GM18873 (cell line): ENCODE measurements around the gene MUC5B.
"Not testable (repeated sequence)": the region's sequence is repeated elsewhere in the genome, so short reads cannot be mapped to it uniquely, and the experiment has no call there.

ENCODE experiments used
- ATAC-seq: cut with Tn5 transposase; IDR thresholded peaks from one replicate; pipeline ENCODE4 v1.9.1; 2021; ENCODE audit warnings: mild to moderate bottlenecking, moderate library complexity, moderate number of reproducible peaks; ENCODE audit not compliant: unreplicated experiment, low FRiP score

MUC5B gene

DNA sequence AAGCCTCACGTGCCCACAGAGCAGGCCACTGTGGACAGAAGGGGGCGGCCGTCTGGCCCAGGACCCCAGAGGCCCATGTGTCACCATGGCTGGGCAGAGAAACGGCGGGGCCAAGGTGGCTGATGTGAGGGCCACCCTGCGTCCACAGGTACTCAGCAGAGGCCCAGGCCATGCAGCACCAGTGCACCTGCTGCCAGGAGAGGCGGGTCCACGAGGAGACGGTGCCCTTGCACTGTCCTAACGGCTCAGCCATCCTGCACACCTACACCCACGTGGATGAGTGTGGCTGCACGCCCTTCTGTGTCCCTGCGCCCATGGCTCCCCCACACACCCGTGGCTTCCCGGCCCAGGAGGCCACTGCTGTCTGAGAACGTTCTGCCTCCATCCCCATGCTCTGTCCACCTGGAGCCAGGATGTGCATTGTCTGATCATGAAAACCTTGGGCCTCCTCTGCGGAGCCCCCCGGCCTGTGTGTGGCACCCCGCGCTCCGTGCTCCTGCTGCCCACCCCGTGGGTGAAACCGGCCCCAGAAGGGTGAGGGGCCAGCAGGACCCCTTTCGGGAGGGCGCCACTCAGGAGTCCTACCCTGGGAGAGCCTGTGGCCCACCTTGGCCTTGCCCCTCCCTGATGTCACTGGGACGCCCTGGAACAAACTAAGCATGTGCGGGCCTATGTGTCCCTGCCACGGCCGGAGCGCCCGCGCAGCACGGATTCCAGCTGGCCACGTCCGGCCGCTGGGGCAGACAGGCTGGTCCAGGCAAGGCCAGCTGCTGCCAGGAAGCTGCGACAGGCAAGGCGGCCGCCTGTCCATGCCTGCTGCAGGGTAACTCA, 38.6 kb downstream of the MUC5B start:
- ATAC-seq = no peak

DNA sequence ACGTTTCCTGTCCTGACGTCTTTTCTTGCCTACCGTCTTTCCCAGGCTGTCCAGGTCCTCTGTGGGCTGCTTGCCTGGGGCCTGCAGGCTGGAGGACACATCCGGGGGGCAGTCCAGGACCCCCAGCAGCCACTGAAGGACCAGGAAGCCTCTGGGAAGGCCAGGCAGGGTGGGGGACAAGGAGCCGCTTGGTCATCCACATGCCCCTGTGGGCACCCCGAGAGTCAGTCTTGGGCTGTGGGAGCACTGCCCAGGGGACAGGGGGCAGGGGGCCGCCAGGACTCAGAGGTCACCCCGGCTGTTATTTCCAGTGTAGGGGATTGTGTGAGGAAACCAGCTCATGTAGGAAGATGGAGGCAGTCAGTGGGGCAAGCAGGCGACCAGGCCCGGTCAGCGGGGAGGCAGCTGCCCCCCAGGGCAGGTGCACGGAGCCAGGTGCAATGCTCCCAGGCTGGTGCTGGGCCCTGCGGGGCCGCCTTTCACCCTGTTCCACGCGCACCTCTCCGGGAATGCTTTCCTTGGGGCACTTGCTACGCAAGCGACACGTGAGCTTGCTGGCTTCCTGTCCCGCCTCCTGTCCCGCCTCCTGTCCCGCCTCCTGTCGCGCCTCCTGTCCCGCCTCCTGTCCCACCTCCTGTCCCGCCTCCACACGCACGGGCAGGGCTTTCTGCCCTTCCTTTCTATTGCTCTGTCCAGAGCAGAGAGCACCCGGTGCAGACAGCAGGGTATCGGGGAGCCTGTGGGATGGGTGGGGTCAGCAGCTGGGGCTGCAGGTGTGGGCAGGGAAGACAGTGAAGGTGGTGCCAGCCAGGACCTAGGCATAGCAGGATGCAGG, 39.5 kb downstream of the MUC5B start:
- ATAC-seq = no peak

DNA sequence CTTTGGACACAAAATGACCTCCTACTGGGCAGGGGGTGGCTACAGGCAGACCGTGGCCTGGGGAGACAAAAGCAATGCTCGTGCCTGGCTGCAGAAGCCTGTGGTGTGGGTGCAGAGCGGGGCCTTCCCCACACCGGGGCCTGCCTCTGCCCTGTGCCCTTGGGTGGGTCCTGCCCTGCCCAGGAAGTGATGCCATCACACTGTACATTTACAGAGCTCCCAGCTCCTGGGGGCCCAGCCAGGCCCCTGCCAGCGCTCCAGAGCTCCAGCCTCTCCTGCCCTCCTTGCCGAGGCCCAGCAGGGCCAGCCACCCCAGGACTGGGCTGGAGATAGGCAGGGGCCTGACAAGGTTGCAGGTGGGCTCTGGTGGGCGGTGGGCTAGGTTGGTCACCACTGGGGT, 40.1 kb downstream of the MUC5B start:
- ATAC-seq = no peak

DNA sequence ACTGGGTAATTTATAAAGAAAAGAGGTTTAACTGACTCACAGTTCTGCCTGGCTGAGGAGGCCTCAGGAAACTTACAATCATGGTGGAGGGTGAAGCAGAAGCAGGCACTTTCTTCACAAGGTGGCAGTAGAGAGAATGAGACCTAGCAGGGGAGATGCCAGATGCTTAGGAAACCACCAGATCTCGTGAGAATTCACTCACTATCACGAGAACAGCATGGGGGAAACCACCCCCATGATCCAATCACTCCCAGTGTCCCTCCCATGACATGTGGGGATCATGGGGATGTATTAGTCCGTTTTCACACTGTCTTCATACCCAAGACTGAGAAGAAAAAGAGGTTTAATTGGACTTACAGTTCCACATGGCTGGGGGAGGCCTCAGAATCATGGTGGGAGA, 41.6 kb downstream of the MUC5B start:
- ATAC-seq = not testable (repeated sequence)

DNA sequence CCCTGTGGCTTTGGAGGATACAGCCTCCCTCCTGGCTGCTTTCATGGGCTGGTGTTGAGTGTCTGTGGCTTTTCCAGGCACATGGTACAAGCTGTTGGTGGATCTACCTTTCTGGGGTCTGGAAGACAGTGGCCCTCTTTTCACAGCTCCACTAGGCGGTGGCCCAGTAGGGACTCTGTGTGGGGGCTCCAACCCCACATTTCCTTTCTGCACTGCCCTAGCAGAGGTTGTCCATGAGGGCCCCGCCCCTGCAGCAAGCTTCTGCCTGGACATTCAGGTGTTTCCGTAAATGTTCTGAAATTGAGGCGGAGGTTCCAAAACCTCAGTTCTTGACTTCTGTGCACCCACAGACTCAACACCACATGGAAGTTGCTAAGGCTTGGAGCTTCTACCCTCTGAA, 42.6 kb downstream of the MUC5B start:
- not testable (repeated sequence) for ATAC-seq

DNA sequence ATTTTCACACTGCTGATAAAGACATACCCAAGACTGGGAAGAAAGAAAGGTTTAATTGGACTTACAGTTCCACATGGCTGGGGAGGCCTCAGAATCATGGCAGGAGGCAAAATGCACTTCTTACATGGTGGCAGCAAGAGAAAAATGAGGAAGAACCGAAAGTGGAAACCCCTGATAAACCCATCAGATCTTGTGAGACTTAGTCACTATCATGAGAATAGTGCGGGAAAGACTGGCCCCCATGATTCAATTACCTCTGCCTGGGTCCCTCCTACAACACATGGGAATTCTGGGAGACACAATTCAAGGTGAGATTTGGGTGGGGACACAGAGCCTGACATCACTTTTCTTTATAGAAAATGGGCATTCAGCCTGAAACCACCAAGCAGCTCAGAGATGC, 44.1 kb downstream of the MUC5B start:
- ATAC-seq = not testable (repeated sequence)

DNA sequence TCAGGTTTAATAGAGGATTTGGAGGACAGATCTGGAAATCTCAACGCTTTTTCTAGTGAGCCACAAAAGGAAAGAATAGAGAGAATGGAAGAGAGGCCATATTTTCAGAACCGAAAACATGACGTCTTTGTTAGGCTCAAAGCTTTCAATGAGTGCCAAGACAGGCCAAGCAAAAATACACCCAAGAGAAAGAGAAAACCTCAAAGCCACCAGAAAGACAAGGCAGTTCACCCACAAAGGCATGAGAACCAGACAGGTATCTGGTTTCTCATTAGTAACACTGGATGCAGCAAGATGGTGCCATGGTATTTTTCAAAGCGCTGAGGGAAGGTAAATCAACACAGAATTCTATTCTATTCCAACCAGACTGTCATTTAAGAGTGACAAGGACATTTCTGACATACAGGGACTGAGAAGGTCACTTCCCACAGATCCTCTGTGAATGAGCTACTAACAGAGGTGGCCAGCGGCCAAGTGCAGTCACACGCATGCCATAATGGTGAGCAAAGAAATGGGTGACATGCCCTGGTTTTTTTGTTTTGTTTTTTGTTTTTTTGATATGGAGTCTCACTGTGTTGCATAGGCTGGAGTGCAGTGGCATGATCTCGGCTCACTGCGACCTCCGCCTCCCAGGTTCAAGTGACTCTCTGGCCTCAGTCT, 44.7 kb downstream of the MUC5B start:
- ATAC-seq = no peak

DNA sequence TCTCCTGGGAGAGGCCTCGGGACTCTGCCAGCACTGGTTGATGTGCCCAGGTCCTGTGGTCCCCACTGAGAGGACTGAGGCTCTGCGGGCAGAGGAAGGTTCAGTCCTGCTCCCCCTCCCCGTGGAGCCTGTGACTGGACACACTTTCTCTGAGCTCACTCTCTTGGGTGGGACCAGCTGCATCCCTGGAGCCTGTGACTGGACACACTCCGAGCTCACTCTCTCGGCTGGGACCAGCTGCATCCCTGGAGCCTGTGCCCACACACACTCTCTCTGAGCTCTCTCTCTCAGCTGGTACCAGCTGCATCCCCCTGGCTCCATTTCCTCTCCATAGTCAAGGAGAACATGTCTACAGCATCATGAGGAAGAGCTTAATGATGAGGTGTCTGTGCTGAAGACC, 47.1 kb downstream of the MUC5B start:
- ATAC-seq = no peak

DNA sequence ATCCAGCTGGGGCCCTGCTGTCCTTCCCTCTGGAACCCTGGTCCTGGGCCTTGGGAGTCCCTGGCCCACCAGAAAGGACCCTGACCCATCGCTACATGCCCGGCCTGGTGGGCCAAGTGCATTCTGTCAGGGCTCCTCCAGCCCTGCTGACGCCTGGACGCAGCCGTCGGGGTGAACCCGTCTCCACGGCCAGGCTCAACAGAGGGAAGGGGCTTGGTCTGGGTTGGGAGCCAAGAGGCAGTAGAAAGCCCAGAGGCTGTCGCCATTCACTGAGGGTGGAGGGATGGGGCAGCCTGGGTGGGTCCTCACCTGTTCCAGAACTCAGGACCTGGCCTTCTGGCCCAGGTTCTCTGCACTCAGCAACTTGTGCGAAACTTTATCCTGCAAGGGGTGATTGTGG, 47.6 kb downstream of the MUC5B start:
- no peak for ATAC-seq

DNA sequence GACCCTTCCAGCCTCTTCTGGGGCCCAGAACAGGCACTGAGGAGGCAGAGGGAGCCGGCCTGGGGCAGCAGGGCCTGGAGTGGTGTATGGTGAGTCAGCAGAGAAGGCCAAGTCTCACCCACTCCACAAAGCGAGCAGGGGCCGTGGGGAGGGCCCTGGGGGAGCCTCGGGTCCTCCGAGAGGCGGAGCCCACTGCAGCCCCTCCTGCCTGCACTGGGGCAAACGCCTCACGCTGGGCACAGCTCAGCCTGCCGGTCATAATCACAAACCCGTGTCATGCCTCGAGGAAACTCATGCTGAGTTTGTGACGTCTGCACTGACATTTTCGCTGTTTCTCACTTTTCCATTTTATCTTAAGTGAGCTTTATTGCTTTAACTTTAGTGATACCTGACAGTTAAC, 48.1 kb downstream of the MUC5B start:
- no peak for ATAC-seq

DNA sequence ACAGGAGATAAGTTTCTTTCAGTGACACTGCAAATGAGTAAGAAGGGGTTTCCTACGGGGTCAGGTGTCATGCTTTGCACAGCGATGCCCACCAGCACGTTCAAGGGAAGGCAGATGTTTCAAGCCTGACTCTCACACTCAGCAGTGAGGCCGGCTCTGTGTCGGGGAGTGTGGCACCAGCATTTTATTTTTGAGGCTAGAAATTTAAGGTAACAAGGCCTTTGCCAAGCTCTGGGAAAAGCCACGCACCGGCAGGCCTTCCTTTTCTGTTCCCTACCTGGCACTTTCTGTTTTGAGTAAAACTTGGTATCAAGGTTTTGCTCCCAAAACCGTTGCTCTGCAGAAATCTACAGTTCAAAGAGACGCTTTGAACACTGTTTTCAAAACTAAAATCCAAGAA, 48.5 kb downstream of the MUC5B start:
- no peak for ATAC-seq

DNA sequence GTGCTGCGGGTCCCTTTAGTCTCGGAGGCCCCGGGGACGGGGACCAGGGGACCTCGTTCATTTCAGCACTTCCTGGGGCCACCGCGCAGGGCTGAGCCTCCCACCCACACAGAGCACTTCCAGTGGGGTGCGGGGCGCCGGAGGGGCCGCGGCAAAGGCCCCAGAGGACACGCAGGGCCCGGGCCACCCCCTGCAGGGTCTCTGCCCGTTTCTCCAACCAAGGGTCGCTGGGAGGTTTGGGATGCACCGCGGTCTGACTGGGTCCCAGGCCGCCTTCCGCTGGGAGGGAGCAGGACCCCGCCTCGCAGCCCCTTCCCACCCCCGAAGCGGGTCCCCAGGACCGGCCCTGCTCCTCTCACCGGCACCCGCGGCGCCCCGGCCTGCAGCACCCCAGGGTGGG, 49.1 kb downstream of the MUC5B start:
- no peak for ATAC-seq

DNA sequence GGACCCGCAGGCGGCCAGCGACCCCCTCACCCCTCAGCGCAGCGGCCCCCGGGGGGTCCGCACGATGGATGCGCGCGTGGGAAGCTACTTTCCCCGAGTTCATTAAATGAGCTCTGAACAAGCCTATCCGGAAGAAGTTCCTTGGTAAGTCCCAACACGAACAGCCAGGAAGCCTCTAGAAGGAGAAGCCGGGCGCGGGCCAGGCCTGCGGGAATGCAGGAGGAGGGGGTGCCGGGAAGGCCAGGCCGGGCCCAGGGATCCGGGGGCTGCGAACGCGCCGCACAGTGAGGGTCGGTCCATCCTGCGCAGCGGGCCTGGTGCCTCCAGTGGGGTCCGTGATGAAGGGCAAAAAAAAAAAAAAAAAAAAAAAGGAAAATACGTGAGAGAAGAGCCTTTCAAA, 49.7 kb downstream of the MUC5B start:
- ATAC-seq = no peak

DNA sequence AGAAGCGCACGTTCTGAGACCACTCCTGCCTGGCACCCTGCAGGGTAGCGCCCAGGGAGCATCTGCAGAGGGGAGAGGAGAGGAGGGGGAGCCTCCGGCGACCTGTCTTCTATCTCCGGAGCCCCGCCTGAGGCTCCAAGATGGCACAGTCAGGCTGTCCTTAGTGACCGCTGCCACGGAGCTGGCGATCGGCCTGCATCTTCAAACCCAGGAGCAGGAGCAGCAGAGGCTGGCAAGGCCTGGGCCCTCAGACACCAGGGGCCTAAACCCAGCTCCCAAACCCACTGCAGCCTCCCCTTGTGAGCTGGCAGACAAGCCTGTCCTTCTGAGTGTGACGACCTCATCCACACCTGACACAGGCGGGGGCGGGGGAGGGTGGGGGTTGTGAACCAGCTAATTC, 51.6 kb downstream of the MUC5B start:
- ATAC-seq = no peak

DNA sequence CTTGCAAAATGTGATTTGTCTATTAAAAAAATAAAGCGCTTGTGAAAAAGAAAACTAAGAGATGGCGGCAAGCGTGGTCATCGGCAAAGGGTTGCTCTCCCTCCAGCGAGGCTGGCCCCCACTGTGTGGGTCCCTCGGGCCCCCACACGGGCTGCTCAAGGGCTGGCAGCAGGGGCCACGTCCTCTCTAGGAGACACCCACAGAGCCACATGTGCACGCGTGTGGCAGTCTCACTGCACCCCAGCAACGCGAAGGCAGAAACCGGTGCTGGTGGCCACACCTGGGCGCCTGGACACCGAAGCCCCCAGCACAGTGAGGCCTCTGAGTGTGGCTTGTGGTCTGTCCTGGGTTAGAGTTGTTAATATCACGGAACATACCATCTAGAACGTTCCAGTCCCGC, 52.2 kb downstream of the MUC5B start:
- ATAC-seq = no peak

DNA sequence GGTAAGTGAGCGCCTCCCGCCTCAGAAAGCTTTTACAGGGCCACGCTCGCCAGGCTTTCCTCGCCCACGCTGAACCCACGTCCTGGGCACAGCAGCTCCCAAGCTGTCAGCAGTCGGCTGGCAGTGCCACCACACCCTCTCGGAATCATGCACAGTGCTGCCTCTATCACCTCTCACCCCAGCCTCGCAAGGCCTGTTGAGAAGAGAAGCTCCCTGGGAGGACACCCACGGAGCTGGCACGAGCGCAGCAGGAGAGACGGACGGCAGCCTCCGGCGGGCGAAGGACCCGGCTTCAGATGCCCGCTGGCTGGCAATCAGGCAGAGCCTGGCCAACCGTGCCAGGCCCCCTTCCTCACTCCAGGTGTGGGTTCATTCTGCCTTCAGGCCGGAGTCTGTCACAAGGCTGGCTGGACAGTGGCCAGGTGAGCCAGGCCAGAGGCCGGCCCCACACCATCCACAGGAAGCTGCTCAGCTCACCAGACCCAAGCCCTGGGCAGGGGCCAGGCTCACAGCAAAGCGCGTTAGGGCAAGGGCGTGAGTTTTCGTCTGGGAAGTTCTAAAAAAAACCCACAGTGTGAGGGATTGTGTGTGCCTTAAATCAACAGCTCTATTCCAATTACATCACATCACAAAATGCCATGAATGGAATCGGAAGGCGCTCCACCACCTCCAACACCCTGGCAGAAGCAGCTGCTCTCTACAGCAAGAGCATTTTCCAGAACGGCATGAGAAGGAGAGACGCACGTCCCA, 53.4 kb downstream of the MUC5B start:
- no peak for ATAC-seq

DNA sequence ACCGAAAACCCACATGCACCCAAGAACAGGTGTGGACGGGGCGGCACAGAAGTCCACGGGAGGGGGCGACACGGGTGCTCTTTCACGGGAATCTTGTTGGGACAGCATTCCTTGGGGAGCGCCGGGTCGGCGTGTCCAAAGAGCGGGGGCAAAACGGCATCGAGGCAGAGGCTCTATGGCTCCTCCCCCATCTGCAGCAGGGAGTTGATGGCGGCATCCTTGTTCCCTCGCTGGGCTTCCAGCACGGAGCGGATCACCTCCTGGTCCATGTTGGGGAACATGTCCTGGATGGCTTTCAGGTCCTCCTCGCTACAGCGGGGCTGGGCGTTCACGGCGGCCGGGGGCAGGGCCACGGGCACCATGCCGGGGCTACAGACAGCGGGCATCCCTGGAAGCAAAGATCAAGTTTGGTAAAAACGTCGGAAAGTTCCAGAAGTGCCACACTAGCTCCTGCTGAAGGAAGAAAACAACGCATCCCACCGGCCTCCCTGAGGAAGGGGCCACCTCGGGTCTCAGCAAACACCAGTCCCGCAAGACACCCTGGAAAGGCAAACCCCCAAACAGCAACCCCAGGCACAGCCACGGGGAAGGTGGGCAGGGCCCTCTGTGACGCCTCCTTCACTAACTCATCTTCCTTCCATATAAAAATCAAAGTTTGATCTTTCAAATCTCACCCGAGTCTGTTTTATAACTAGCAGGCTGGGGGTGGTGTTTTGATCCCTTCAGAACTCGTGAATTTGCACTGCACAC, 54.2 kb downstream of the MUC5B start:
- ATAC-seq = no peak

DNA sequence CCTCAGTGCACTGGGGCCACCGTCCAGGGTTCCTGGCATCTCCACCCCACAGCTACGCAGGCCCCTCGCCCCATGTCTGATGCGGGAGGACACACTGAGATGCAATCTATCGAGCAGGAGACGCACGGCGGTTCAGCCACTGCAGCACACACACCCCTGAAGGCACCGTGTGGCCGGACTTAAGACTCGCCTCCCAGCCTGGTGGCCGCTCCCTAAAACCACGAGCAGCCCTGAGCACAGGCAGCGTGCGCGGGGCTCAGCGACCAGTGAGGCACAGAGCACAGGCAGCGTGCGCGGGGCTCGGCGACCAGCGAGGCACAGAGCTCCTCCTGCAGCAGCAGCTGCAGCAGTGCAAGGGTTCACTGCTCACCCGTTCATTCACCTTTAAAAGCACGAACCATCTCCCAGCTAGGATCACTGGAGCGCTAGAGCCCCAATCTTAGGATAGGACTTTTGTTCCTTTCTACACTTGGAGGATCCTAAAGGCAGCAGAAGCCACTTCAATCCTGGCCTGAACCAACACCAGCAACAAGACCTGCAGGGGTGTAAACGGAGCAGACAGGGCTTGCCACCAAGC, 55.2 kb downstream of the MUC5B start:
- no peak for ATAC-seq
